ENCODE results near the gene KRT13.

DNA sequence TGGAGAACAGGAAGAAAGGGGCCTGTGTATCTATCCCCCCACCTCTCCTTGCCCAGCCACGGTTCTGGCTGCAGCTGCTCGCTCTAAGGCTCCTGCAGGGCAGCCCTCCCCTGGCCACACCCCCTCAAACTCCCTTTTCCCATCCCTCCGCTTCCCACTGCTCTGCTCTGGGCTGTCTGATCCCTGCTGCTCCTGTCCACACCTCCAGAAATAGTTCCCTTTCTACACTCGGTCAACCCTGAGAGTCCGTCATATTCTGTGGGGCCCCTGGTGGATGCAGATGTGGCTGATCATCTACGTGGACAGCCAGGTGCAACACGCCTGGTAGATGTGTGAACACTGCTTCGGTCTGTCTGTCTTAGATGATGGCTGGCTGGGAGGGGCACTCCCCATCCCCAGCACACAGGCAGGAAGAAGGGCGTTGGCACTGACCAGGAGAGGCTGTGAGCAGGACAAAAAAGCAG lies 42.0 kb upstream of the KRT13 start:
- TF ChIP-seq, protein P1, sequence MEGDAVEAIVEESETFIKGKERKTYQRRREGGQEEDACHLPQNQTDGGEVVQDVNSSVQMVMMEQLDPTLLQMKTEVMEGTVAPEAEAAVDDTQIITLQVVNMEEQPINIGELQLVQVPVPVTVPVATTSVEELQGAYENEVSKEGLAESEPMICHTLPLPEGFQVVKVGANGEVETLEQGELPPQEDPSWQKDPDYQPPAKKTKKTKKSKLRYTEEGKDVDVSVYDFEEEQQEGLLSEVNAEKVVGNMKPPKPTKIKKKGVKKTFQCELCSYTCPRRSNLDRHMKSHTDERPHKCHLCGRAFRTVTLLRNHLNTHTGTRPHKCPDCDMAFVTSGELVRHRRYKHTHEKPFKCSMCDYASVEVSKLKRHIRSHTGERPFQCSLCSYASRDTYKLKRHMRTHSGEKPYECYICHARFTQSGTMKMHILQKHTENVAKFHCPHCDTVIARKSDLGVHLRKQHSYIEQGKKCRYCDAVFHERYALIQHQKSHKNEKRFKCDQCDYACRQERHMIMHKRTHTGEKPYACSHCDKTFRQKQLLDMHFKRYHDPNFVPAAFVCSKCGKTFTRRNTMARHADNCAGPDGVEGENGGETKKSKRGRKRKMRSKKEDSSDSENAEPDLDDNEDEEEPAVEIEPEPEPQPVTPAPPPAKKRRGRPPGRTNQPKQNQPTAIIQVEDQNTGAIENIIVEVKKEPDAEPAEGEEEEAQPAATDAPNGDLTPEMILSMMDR (IDR thresholded peaks at IDR 0.05): no peak
- TF ChIP-seq POLR2AphosphoS5 (IDR thresholded peaks at IDR 0.05) (no peak), POLR2A (IDR thresholded peaks at IDR 0.05) (no peak)

Measured in gastroesophageal sphincter (tissue), 3 donors.